ENCODE data around the gene ZBBX. TPM values are rescaled to one million over a fixed set of nuclear protein-coding genes. Genes with fewer than 3 reads are reported as not detected.

ZBBX gene
- total RNA-seq, 4 donors from 2014 or later, result 0.52 to 8.8 (median 1.9) TPM

DNA sequence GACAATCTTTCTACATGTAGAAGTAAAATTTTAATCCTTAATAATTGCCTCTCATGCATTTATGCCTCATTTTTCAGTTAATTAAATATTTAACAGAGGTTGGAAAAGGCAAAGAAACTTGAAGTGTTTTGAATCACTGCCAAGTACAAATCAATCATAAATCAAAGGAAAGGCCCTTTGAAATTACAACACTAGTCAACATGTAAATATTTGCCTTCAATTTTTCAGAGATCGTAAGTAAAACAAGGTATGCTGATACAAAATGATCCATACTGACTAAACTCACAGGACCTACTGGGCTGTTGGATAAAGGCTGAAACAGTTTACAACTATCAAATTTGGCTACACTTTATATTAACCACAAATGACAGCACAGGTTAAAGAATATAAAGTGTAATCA is 33.9 kb downstream of the ZBBX start:
- H3K4me1 ChIP-seq, result no peaks in the 10 kb centered on the region
- no peaks in the 10 kb centered on the region for H3K36me3 ChIP-seq
- TF ChIP-seq, protein P1, sequence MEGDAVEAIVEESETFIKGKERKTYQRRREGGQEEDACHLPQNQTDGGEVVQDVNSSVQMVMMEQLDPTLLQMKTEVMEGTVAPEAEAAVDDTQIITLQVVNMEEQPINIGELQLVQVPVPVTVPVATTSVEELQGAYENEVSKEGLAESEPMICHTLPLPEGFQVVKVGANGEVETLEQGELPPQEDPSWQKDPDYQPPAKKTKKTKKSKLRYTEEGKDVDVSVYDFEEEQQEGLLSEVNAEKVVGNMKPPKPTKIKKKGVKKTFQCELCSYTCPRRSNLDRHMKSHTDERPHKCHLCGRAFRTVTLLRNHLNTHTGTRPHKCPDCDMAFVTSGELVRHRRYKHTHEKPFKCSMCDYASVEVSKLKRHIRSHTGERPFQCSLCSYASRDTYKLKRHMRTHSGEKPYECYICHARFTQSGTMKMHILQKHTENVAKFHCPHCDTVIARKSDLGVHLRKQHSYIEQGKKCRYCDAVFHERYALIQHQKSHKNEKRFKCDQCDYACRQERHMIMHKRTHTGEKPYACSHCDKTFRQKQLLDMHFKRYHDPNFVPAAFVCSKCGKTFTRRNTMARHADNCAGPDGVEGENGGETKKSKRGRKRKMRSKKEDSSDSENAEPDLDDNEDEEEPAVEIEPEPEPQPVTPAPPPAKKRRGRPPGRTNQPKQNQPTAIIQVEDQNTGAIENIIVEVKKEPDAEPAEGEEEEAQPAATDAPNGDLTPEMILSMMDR (IDR thresholded peaks at IDR 0.05), result no peak
- no peak for TF ChIP-seq POLR2A (IDR thresholded peaks at IDR 0.05)
- H3K4me3 ChIP-seq, result no peak overlapping the region
- intact Hi-C loops (cut with DNase I; ENCODE audit: low total_unique reads), result no loop called here
- no peak overlapping the region for H3K27ac ChIP-seq
- DNase-seq, result no peak
- H3K9me3 ChIP-seq, result no peaks in the 10 kb centered on the region
- no peaks in the 10 kb centered on the region for H3K27me3 ChIP-seq

DNA sequence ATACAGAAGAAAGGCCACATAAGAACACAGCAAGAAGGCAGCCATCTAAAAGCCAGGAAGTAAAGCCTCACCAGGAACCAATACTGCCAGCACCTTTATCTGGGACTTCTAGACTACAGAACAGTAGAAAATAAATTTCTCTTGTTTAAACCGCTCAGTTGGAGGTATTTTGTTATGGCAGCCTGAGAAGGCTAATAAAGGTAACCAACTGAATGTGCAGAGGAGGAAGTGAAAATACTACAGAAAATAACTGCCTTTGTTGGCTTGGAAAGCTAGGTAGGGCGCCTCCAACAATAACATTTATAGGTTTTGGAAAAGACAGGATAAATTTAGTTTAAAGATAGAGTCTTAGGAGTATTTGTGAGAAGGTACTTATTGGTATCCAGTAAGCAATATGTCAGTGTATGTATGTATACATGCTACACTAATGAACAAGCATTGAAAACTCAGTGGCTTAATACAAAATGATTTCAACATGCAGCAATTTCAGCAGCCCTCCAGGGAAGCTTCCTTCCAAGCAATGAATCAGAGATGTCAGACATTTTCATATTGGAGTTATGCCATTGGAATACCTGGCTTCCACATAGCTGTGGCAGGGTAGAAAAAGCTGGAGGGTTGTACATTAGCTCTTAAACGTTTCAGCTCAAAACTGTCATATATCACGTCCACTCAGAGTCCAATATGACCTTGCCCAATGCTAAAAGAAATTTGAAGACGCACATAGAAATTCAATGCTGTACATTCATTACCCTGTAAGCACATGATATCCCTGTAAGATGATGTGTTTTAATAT is 48.9 kb downstream of the ZBBX start:
- no peak for DNase-seq
- Histone ChIP-seq H3K4me3 (no peak overlapping the region), H3K9me3 (no peaks in the 10 kb centered on the region), H3K36me3 (no peaks in the 10 kb centered on the region), H3K4me1 (no peaks in the 10 kb centered on the region), H3K27ac (no peak overlapping the region), H3K27me3 (no peaks in the 10 kb centered on the region)
- TF ChIP-seq, protein P1 (IDR thresholded peaks at IDR 0.05), result no peak
- TF ChIP-seq POLR2A (IDR thresholded peaks at IDR 0.05), result no peak
- intact Hi-C loops (cut with DNase I; ENCODE audit: low total_unique reads), result no loop called here

DNA sequence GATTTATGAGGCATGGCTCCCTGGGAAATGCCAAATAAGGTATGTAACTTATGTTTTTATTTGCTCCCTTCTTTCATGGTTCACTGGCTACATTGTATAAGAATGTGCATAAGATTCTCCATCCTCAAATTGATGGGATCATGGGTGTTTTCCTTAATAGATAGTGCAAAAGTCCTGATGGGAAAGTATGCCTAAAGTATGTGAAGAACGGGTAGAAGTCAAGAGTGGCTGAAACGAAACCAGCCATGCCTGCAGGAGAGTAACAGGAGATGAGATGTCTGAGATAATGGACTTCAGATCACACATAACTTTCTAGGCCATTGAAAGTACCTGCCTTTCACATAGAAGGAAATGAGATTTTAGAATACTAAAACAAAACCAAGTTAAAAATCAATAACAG is 56.5 kb downstream of the ZBBX start:
- H3K9me3 ChIP-seq, result no peaks in the 10 kb centered on the region
- TF ChIP-seq, protein P1 (IDR thresholded peaks at IDR 0.05), result no peak
- no peak for TF ChIP-seq POLR2A (IDR thresholded peaks at IDR 0.05)
- no peaks in the 10 kb centered on the region for H3K36me3 ChIP-seq
- no peaks in the 10 kb centered on the region for H3K4me1 ChIP-seq
- no peaks in the 10 kb centered on the region for H3K27me3 ChIP-seq
- no peak for DNase-seq
- no peak overlapping the region for H3K4me3 ChIP-seq
- intact Hi-C loops (cut with DNase I; ENCODE audit: low total_unique reads), result no loop called here
- H3K27ac ChIP-seq, result no peak overlapping the region

DNA sequence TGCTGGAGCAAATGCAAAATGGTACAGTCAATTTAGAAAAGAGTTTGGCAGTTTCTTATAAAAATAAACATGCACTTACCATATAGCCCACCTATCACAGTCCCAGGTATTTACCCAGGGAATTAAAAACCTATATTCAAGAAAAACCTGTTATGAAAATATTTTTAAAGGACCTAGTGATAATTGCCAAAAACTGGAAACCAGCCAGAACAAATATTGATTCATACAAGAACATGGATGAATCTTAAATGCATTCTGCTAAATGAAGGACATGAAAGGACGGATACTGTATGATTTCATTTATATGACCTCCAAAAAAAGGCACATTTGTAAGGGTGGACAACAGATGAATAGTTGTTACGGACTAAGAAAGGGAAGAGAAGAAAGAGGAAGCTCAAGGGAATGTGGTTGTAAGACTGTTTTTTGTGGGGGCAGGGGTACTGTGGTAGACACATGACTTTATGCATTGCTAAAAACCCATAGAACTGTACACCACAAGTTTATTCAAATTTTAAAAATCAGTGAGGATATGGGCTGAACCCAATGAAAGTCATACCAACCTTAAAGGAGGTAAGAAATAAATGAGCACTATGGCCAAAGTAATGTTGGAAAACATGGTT is 61.0 kb downstream of the ZBBX start:
- Histone ChIP-seq H3K36me3 (no peaks in the 10 kb centered on the region), H3K4me1 (no peaks in the 10 kb centered on the region), H3K4me3 (no peak overlapping the region), H3K27me3 (no peaks in the 10 kb centered on the region), H3K9me3 (no peaks in the 10 kb centered on the region), H3K27ac (no peak overlapping the region)
- TF ChIP-seq, protein P1 (IDR thresholded peaks at IDR 0.05), result no peak
- no peak for TF ChIP-seq POLR2A (IDR thresholded peaks at IDR 0.05)
- DNase-seq, result no peak
- intact Hi-C loops (cut with DNase I; ENCODE audit: low total_unique reads), result no loop called here

DNA sequence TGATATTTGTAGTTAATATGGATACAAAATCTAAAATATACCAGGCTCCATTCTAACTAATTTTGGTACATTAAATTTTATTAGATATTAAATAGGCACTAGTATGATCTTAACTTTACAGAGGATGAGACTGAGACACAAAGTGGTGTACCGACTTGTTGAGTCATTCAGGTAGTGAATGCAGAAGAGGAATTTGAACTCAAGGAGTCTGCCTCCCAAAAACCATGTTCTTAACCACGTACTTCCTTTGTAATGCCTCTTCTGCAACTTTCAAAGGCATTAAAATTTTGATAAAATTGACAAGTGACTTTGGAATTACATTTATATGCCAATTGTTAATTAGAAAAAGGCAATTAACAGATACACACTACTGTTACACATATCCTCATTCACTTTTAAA is 61.8 kb downstream of the ZBBX start:
- no peak for TF ChIP-seq POLR2A (IDR thresholded peaks at IDR 0.05)
- TF ChIP-seq, protein P1 (IDR thresholded peaks at IDR 0.05), result no peak
- no peak overlapping the region for H3K4me3 ChIP-seq
- H3K9me3 ChIP-seq, result no peaks in the 10 kb centered on the region
- H3K4me1 ChIP-seq, result no peaks in the 10 kb centered on the region
- H3K36me3 ChIP-seq, result no peaks in the 10 kb centered on the region
- no peak overlapping the region for H3K27ac ChIP-seq
- no peak for DNase-seq
- intact Hi-C loops (cut with DNase I; ENCODE audit: low total_unique reads), result no loop called here
- H3K27me3 ChIP-seq, result no peaks in the 10 kb centered on the region
